ENCODE results near the gene ETNK2. TPM values are rescaled to one million over a fixed set of nuclear protein-coding genes. Genes with fewer than 3 reads are reported as not detected.

Gene ETNK2
- total and polyA plus RNA-seq, 2 of the 13 experiments (the other 11 are each of a cell fraction or from before 2014, with no cell fraction given), result 15.5 to 42.8 TPM

GRCh38 chr1:204127597-204128242, 24.1 kb downstream of the ETNK2 start (continued):
- TF ChIP-seq FOXK1 (CRISPR knock-in tag; IDR thresholded peaks at IDR 0.05; ENCODE audit: borderline replicate concordance, low read depth), result no peak
- no peak for TF ChIP-seq SKIL (CRISPR knock-in tag; IDR thresholded peaks at IDR 0.05; ENCODE audit: borderline replicate concordance)
- TF ChIP-seq JUNB (CRISPR knock-in tag; IDR thresholded peaks at IDR 0.05; ENCODE audit: borderline replicate concordance), result no peak
- TF ChIP-seq CBX1 (IDR thresholded peaks at IDR 0.05; ENCODE audit: low read depth), result no peak
- no peak for TF ChIP-seq TBX3 (IDR thresholded peaks at IDR 0.05; ENCODE audit: borderline replicate concordance)
- TF ChIP-seq MAZ (IDR thresholded peaks at IDR 0.05; ENCODE audit: borderline replicate concordance, low read depth, low read length), result no peak
- no peak for TF ChIP-seq MAZ (CRISPR knock-in tag; IDR thresholded peaks at IDR 0.05; ENCODE audit: low read depth)
- TF ChIP-seq PAX8 (CRISPR knock-in tag; IDR thresholded peaks at IDR 0.05; ENCODE audit: borderline replicate concordance), result no peak
- TF ChIP-seq, protein P1, sequence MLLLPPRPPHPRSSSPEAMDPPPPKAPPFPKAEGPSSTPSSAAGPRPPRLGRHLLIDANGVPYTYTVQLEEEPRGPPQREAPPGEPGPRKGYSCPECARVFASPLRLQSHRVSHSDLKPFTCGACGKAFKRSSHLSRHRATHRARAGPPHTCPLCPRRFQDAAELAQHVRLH (CRISPR knock-in tag; IDR thresholded peaks at IDR 0.05; ENCODE audit: borderline replicate concordance, low read depth), result no peak
- no peak for TF ChIP-seq ZNF772 (CRISPR knock-in tag; IDR thresholded peaks at IDR 0.05)
- no peak for TF ChIP-seq HMG20B (CRISPR knock-in tag; conservative IDR thresholded peaks at IDR 0.05)
- 0 out of 2 replicates have a peak, but pooled peaks have one; percentile 32 for TF ChIP-seq ZNF792 (CRISPR knock-in tag; IDR thresholded peaks at IDR 0.05)
- TF ChIP-seq BRD4 (CRISPR knock-in tag; IDR thresholded peaks at IDR 0.05), result no peak
- TF ChIP-seq ZNF460 (CRISPR knock-in tag; IDR thresholded peaks at IDR 0.05; ENCODE audit: borderline replicate concordance), result no peak
- no peak for TF ChIP-seq ZBTB46 (CRISPR knock-in tag; IDR thresholded peaks at IDR 0.05; ENCODE audit: borderline replicate concordance)
- TF ChIP-seq ZNF382 (CRISPR knock-in tag; IDR thresholded peaks at IDR 0.05; ENCODE audit: borderline replicate concordance), result no peak
- no peak for TF ChIP-seq PTBP1 (IDR thresholded peaks at IDR 0.05; ENCODE audit: low read depth, low read length, poor library complexity, severe bottlenecking)
